Pancreas (tissue), 10 donors: ENCODE data around the gene TMEM131L. TPM values are rescaled to one million over a fixed set of nuclear protein-coding genes. Genes with fewer than 3 reads are reported as not detected.

ENCODE experiments used
- ATAC-seq, 4 donors: fragments of 200-7000 bp; cut with Tn5 transposase; one replicate each; pipeline versions ENCODE4 v1.8.0 to v1.9.1; 2020; ENCODE audit warnings: mild to moderate bottlenecking in 4 of 4, moderate library complexity in 4 of 4
- DNase-seq, 6 donors: peaks; one replicate each; pipeline ENCODE4 v3.0.0-alpha.2; 2020
- FAIRE-seq: peaks from 2 replicates; lab custom pipeline; 2012; peaks lifted over from hg19 to GRCh38; lab: Jason Lieb, UNC
- H3K27ac ChIP-seq, 4 donors: fragments of 200-600 bp; sonication (generic); 1 replicate in 3 of 4; 2 replicates in 1 of 4; pipeline versions ENCODE4 v1.5.0 to v1.8.0; 2020
- H3K27me3 ChIP-seq, 4 donors: fragments of 200-600 bp; one replicate each; pipeline ENCODE4 v1.8.0; 2021
- H3K36me3 ChIP-seq, 3 donors: fragments of 200-600 bp; sonication (generic) in 1 of 3; one replicate each; pipeline versions ENCODE4 v1.5.0 to v1.8.0; 2020 to 2021
- H3K4me1 ChIP-seq, 3 donors: fragments of 200-600 bp; one replicate each; pipeline ENCODE4 v1.8.0; 2021
- H3K4me3 ChIP-seq, 4 donors: fragments of 200-600 bp; sonication (generic) in 2 of 4; one replicate each; pipeline versions ENCODE4 v1.5.0 to v1.8.0; 2020 to 2021
- H3K9me3 ChIP-seq, 4 donors: fragments of 200-600 bp; one replicate each; pipeline ENCODE4 v1.8.0; 2021
- WGBS, 2 donors: extraction: QIAGEN DNeasy Blood & Tissue Kit; methylation state at CpG; one replicate each; pipeline ENCODE4 v1.1.7; 2013; 5-methylcytosine and 5-hydroxymethylcytosine counted together
- intact Hi-C, 3 donors: fragments of 100-400 bp; cut with DNase I; formaldehyde crosslinking; loops; one replicate each; pipeline versions ENCODE4 v1.11.1 to v1.14.2; 2022
- polyA plus RNA-seq, 2 donors: library from polyadenylated mRNA; stranded (reverse); fragments of 200-250 nt; gene quantifications; one replicate each; pipeline ENCODE4 v1.2.3, GENCODE V29; 2013
- total RNA-seq, 6 donors: library from RNA; stranded (reverse); fragmentation: NEBNext Ultra II Directional in 4 of 6; extraction: Animal tissue kit (Norgen Biotek cat#: 25700) in 4 of 6; gene quantifications; one replicate each; pipeline versions ENCODE4 v1.2.1 to v1.2.4, GENCODE V29; 2021 to 2023
- TF ChIP-seq, protein P1 (sequence below), 4 donors: fragments of 200-600 bp; sonication (generic) in 3 of 4; IDR thresholded peaks; one replicate each; pipeline versions ENCODE4 v1.5.0 to v1.8.0; 2021; ENCODE audit warnings: antibody characterized with exemption in 4 of 4
- donor health status: healthy with polysubstance abuse.
- donor health status: DM: no; HTN: no; CAD: no; lungs with moderate emphysema.
- donor health status: DM: no; HTN: no; CAD: no.
- donor health status: control.
- donor health status: control.
- donor health status: Bipolar disorder and iron deficiency.
- donor health status: DM: yes; HTN: yes; CAD: no.
- donor health status: DM: no; HTN: no; CAD: no.
- donor health status: DM: no; HTN: no; CAD: no.
- donor health status: DM: yes; HTN: yes; CAD: no.

The TMEM131L gene
- total and polyA plus RNA-seq, 8 donors, result 9.4 to 29.5 (median 20.1) TPM

DNA sequence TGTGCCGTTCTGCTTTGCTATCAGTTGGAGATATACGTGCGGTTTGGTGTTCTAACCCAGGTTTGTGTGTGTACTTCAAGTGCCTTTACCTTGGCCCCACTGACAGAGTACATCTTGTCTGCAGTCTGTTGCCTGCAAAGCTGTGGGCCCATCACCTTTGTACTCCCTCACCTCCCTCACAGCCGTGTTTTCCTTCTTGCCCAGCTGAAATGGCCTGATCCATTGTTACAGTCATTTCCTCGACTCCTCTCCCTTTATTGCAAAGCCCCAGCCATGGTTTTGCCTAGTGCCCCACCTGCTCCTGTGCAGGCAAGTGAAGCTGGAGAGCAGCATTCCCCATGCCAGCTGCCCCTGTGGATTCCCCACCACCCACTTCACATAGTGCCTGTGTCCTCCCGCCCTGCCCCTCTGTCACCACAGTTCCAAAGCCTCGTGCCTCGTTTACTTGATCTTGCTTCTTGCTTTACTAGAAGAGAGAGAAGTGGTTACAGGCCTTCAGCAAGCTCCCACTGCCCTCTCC lies 162.7 kb downstream of the TMEM131L start:
- intact Hi-C loops, result no loop called here
- DNase-seq, result no peak
- H3K4me3 ChIP-seq, result no peak overlapping the region
- WGBS, 2 donors, result 65 to 86% methylated on average over 8 of the region's 8 CpGs
- H3K4me1 ChIP-seq, result no peaks in the 10 kb centered on the region
- ATAC-seq, result peak in 1 of 4 donors; percentile 14
- H3K27ac ChIP-seq, result no peak overlapping the region
- H3K27me3 ChIP-seq, result no peaks in the 10 kb centered on the region
- TF ChIP-seq, protein P1, sequence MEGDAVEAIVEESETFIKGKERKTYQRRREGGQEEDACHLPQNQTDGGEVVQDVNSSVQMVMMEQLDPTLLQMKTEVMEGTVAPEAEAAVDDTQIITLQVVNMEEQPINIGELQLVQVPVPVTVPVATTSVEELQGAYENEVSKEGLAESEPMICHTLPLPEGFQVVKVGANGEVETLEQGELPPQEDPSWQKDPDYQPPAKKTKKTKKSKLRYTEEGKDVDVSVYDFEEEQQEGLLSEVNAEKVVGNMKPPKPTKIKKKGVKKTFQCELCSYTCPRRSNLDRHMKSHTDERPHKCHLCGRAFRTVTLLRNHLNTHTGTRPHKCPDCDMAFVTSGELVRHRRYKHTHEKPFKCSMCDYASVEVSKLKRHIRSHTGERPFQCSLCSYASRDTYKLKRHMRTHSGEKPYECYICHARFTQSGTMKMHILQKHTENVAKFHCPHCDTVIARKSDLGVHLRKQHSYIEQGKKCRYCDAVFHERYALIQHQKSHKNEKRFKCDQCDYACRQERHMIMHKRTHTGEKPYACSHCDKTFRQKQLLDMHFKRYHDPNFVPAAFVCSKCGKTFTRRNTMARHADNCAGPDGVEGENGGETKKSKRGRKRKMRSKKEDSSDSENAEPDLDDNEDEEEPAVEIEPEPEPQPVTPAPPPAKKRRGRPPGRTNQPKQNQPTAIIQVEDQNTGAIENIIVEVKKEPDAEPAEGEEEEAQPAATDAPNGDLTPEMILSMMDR (IDR thresholded peaks at IDR 0.05), result no peak
- H3K36me3 ChIP-seq, result peaks cover 2 to 84% (median 27%) of the 10 kb centered on the region in 3 donors
- no peak for FAIRE-seq
- no peaks in the 10 kb centered on the region for H3K9me3 ChIP-seq

DNA sequence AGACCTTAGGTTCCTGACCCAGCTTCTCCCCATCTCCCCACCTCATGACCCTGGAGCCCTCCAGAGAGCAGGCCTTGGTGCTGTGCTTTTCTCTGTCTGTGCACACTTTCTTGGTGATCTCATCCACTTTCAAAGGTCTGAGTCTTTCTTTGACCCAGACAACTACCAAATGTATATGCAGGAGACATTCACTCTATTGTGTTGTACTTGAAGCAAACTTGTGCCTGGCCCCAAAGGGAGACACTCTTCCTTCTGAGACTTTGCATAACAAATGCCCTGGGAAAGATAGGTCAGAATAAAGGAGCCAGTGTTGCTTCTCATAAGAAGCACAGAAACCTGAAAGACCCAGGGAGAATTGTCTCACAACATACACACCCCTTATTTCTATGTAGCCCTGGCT lies 163.6 kb downstream of the TMEM131L start:
- ATAC-seq (no peak), DNase-seq (no peak), FAIRE-seq (no peak)
- H3K27me3 ChIP-seq, result no peaks in the 10 kb centered on the region
- H3K27ac ChIP-seq, result no peak overlapping the region
- peaks cover 2 to 88% (median 32%) of the 10 kb centered on the region in 3 donors for H3K36me3 ChIP-seq
- no peaks in the 10 kb centered on the region for H3K4me1 ChIP-seq
- intact Hi-C loops, result loop anchor here in 1 of 3 donors (10.0 kb wide), 1 partner anchor 125 kb away; no protein-coding TSS in a partner anchor
- TF ChIP-seq, protein P1 (IDR thresholded peaks at IDR 0.05), result no peak
- no peak overlapping the region for H3K4me3 ChIP-seq
- no peaks in the 10 kb centered on the region for H3K9me3 ChIP-seq

DNA sequence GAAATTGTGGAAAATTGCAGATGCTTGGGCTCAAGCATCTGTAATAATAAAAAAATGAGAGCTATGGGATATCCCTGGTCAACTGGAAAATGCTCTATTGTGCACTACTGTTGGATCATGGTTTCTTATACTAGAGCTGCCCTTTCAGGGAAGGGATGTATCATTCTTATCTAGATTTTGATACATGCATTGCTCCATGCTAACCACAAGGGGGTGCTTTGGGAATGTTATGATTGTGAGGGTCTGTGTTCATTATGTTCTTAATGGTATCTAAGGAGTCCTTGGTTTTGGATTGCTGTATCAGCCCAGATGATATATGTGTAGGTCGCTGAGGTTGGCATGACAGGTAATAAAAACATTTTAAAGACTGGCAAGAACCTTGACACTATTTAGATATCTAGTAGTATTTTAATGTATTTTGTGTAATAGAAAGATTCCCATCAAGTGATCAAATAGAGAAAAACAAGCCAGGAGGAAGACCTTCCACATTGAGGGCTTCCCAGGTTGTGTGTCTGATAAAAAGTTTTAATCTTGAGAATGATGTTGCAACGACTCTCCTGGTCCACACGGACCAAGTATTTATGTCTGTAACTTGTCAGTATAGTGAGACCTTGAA lies 168.7 kb downstream of the TMEM131L start:
- Histone ChIP-seq H3K9me3 (no peaks in the 10 kb centered on the region), H3K4me1 (no peaks in the 10 kb centered on the region), H3K36me3 (peaks cover 0 to 68% (median 18%) of the 10 kb centered on the region in 3 donors), H3K27ac (no peak overlapping the region), H3K4me3 (no peak overlapping the region), H3K27me3 (no peaks in the 10 kb centered on the region)
- FAIRE-seq (no peak), DNase-seq (no peak), ATAC-seq (peak in 3 of 4 donors; percentile 35 to 75 (median 71))
- intact Hi-C loops, result loop anchor here in 1 of 3 donors (10.0 kb wide), 1 partner anchor 120 kb away; no protein-coding TSS in a partner anchor
- TF ChIP-seq, protein P1 (IDR thresholded peaks at IDR 0.05), result peak in 3 of 4 donors; percentile 19 to 32 (median 26)
- 75 to 78% methylated on average over 3 of the region's 3 CpGs for WGBS, 2 donors

DNA sequence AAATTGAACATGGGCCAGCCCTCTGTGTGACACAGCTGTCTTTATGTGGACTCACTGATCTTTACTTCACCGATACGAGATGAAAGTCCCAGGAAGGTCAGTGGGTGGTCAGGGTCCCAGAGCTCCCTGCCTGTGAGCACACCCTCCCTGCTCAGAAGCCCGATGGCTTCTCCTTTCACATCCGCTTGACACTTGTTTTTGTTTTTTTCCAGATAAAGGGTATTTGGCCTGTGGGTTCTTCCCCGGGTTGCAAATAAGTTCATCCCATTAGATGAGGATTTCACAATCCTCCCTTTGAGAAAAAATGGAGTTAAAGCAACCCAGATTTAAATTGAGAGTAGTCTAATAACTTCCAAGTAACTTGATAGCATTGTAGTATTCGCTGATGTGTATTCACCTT lies 169.7 kb downstream of the TMEM131L start:
- Histone ChIP-seq H3K4me1 (no peaks in the 10 kb centered on the region), H3K27ac (no peak overlapping the region), H3K9me3 (no peaks in the 10 kb centered on the region), H3K27me3 (no peaks in the 10 kb centered on the region), H3K36me3 (peaks cover 0 to 58% (median 18%) of the 10 kb centered on the region in 3 donors), H3K4me3 (no peak overlapping the region)
- FAIRE-seq, result no peak
- TF ChIP-seq, protein P1 (IDR thresholded peaks at IDR 0.05), result no peak
- no peak for ATAC-seq
- WGBS, 2 donors, result 81 to 90% methylated on average over 6 of the region's 6 CpGs
- intact Hi-C loops, result loop anchor here in 1 of 3 donors (10.0 kb wide), 1 partner anchor 119 kb away; no protein-coding TSS in a partner anchor
- DNase-seq, result no peak

DNA sequence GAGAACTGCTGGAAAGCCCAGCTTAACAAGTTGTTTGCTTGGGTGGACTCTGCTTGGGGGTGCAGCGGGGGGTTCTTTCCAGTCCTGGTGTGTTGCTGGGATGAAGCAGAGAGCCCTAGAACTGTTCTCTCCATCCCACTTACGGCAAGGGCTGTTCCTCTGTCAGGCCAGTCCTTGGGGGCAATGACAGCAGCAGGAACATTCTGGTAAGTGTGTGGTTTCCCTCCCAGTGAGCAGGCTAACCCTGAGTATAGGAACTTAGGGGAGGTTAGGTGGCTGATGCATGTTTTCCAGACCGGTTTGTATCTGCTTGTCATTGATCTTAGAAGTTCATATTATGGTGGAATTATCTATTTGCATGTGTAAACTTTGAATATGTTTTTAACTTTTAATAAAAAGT lies 171.0 kb downstream of the TMEM131L start:
- Histone ChIP-seq H3K4me3 (no peak overlapping the region), H3K9me3 (no peaks in the 10 kb centered on the region), H3K4me1 (no peaks in the 10 kb centered on the region), H3K27me3 (no peaks in the 10 kb centered on the region), H3K27ac (no peak overlapping the region), H3K36me3 (peaks cover 0 to 47% (median 17%) of the 10 kb centered on the region in 3 donors)
- ATAC-seq (no peak), FAIRE-seq (no peak), DNase-seq (no peak)
- intact Hi-C loops, result loop anchor here in 1 of 3 donors (10.0 kb wide), 1 partner anchor 118 kb away; no protein-coding TSS in a partner anchor
- TF ChIP-seq, protein P1 (IDR thresholded peaks at IDR 0.05), result no peak
- 93 to 96% methylated on average over 3 of the region's 3 CpGs for WGBS, 2 donors
